HepG2 (cell line): ENCODE measurements around the gene COMMD7. TPM values are rescaled to one million over a fixed set of nuclear protein-coding genes. Genes with fewer than 3 reads are reported as not detected.

ENCODE experiments used
- BRCA1 ChIP-seq: sonication (generic); formaldehyde crosslinking; IDR thresholded peaks from 2 replicates; pipeline ENCODE4 v1.4.0; 2020; ENCODE audit warnings: missing genetic modification reagents
- IRF9 ChIP-seq: sonication (generic); formaldehyde crosslinking; IDR thresholded peaks from 2 replicates; pipeline ENCODE4 v1.8.0; 2022; ENCODE audit warnings: missing genetic modification reagents, mild to moderate bottlenecking, borderline replicate concordance
- KMT2A ChIP-seq: sonication (generic); formaldehyde crosslinking; IDR thresholded peaks from 2 replicates; pipeline ENCODE4 v1.4.0; 2020; ENCODE audit warnings: missing genetic modification reagents
- NFE2L2 ChIP-seq: fragments of 150-350 bp; IDR thresholded peaks from 2 replicates; pipeline ENCODE4 v1.6.1; 2014; ENCODE audit warnings: low read length
- NFYC ChIP-seq: IDR thresholded peaks from 2 replicates; pipeline ENCODE4 v1.6.1; 2016; ENCODE audit warnings: missing genetic modification reagents, missing compliant biosample characterization
- ONECUT2 ChIP-seq: sonication (generic); formaldehyde crosslinking; IDR thresholded peaks from 2 replicates; pipeline ENCODE4 v1.4.0; 2020; ENCODE audit warnings: missing genetic modification reagents
- SNAI1 ChIP-seq: sonication (generic); formaldehyde crosslinking; IDR thresholded peaks from 2 replicates; pipeline ENCODE4 v1.5.0; 2020; ENCODE audit warnings: mild to moderate bottlenecking, missing genetic modification reagents, borderline replicate concordance
- SOX6 ChIP-seq, 2 experiments: fragments of 450-650 bp in 1 of 2; sonication (generic) in 1 of 2; formaldehyde crosslinking in 1 of 2; IDR thresholded peaks; 2 replicates each; pipeline versions ENCODE4 v1.4.0 to v1.6.1; 2017 to 2020; ENCODE audit warnings: antibody characterized with exemption in 1 of 2, mild to moderate bottlenecking in 1 of 2, missing genetic modification reagents in 1 of 2
- STAG1 ChIP-seq: sonication (generic); formaldehyde crosslinking; IDR thresholded peaks from 2 replicates; pipeline ENCODE4 v1.4.0; 2020; ENCODE audit warnings: missing genetic modification reagents
- THAP7 ChIP-seq: sonication (generic); formaldehyde crosslinking; IDR thresholded peaks from 2 replicates; pipeline ENCODE4 v1.8.1; 2023; ENCODE audit warnings: mild to moderate bottlenecking, missing genetic modification reagents
- ZEB1 ChIP-seq: IDR thresholded peaks from 2 replicates; pipeline ENCODE4 v1.6.1; 2012; ENCODE audit warnings: mild to moderate bottlenecking, low read depth, inconsistent platforms; ENCODE audit not compliant: insufficient replicate concordance
- ZHX1 ChIP-seq: sonication (generic); formaldehyde crosslinking; IDR thresholded peaks from 2 replicates; pipeline ENCODE4 v1.8.1; 2022; ENCODE audit warnings: low read depth, mild to moderate bottlenecking, missing genetic modification reagents
- ZNF160 ChIP-seq: sonication (generic); formaldehyde crosslinking; IDR thresholded peaks from 2 replicates; pipeline ENCODE4 v1.8.0; 2022; ENCODE audit warnings: mild to moderate bottlenecking, inconsistent platforms, missing genetic modification reagents
- ZNF24 ChIP-seq: fragments of 450-650 bp; IDR thresholded peaks from 2 replicates; pipeline ENCODE4 v1.6.1; 2017; ENCODE audit warnings: antibody characterized with exemption, mild to moderate bottlenecking
- ZNF333 ChIP-seq: sonication (generic); formaldehyde crosslinking; IDR thresholded peaks from 2 replicates; pipeline ENCODE4 v1.4.0; 2020; ENCODE audit warnings: mild to moderate bottlenecking, missing genetic modification reagents, borderline replicate concordance
- polyA plus RNA-seq, 8 experiments: library from polyadenylated mRNA; depleted of rRNA in 3 of 8; stranded (reverse) in 7 of 8; unstranded in 1 of 8; fragments of >200 nt; fragmentation: Illumina TruSeq in 4 of 8; extraction: Trizol in 4 of 8; gene quantifications; 2 replicates each; pipeline versions ENCODE4 v1.2.1 to v1.2.3, GENCODE V29; 2011 to 2016; ENCODE audit warnings: low read depth in 4 of 8, missing spikeins in 1 of 8, mixed read lengths in 1 of 8; ENCODE audit not compliant: insufficient read depth in 1 of 8
- total RNA-seq, 5 experiments: library from RNA; depleted of rRNA; stranded (reverse); fragments of >200 nt; fragmentation: Illumina TruSeq; extraction: Trizol; gene quantifications; 2 replicates each; pipeline ENCODE4 v1.2.3, GENCODE V29; 2016; ENCODE audit warnings: low read depth in 1 of 5
- TF ChIP-seq, protein P1 (sequence below): sonication (generic); formaldehyde crosslinking; IDR thresholded peaks from 2 replicates; pipeline ENCODE4 v1.5.1; 2020; ENCODE audit warnings: mild to moderate bottlenecking, missing genetic modification reagents, borderline replicate concordance
- TF ChIP-seq, protein P2 (sequence below): sonication (generic); formaldehyde crosslinking; IDR thresholded peaks from 2 replicates; pipeline ENCODE4 v1.4.0; 2020; ENCODE audit warnings: missing genetic modification reagents, borderline replicate concordance

The COMMD7 gene
- total and polyA plus RNA-seq, 2 of the 13 experiments (the other 11 are each of a cell fraction or from before 2014, with no cell fraction given), result 42.1 to 53.3 TPM

DNA sequence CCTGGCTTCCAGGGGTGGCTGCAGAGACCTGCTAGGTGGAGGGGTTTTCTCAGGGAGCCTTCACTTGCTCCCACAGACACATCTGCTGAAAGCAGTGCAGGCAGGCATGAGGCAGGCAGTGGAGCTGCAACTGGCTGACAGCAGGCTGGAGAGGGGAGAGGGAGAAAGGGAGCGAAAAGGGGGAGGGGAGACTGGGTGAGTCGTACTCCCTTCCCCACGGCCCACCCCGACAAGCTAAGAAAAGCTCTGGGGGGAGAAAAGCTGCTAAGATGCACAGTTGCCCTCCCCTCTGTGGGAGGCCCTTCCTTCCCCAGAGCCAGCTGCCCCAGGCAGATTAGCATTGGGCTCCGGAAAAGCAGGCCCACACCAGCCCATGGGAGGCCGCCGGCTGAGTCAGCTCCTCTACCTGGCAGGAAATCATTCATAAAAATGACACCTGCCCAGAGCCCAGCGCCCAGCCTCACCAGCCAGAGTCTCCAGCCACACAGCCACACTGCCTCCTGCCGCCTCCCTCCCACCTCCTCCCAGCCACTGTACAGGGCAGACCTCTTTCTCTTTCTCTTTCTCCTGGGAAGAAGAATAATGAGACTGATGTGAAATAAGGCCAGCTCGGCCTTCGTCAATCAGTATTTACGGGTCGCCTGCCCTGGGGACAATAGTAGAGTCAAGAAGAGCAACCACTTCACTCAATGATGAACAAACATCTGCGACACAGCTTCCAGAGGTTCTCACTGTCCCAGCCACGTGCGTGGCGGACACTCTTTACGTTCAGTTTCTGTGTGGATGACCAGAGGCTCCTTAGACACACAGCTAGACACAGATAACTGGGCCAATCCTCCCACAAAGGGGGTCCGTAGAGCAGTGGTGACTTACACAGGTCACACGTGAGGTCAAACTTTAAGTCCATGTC, 61.8 kb downstream of the COMMD7 start (continued):
- TF ChIP-seq KMT2A (CRISPR knock-in tag), result peak; percentile 47; the same call in 1 of the 2 replicates
- peak; percentile 78; the same call in 1 of the 2 replicates for TF ChIP-seq ZNF333 (CRISPR knock-in tag)
- TF ChIP-seq STAG1, result no peak
- TF ChIP-seq ZHX1 (CRISPR knock-in tag), result no peak
- TF ChIP-seq, protein P1, sequence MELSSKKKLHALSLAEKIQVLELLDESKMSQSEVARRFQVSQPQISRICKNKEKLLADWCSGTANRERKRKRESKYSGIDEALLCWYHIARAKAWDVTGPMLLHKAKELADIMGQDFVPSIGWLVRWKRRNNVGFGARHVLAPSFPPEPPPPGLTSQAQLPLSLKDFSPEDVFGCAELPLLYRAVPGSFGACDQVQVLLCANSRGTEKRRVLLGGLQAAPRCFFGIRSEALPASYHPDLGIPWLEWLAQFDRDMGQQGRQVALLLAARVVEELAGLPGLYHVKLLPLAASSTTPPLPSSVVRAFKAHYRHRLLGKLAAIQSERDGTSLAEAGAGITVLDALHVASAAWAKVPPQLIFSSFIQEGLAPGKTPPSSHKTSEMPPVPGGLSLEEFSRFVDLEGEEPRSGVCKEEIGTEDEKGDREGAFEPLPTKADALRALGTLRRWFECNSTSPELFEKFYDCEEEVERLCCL, result no peak
- TF ChIP-seq SNAI1 (CRISPR knock-in tag), result no peak
- no peak for TF ChIP-seq NFYC (CRISPR knock-in tag)
- TF ChIP-seq ZNF24, result no peak
- no peak for TF ChIP-seq ZNF160 (CRISPR knock-in tag)
- TF ChIP-seq, protein P2, sequence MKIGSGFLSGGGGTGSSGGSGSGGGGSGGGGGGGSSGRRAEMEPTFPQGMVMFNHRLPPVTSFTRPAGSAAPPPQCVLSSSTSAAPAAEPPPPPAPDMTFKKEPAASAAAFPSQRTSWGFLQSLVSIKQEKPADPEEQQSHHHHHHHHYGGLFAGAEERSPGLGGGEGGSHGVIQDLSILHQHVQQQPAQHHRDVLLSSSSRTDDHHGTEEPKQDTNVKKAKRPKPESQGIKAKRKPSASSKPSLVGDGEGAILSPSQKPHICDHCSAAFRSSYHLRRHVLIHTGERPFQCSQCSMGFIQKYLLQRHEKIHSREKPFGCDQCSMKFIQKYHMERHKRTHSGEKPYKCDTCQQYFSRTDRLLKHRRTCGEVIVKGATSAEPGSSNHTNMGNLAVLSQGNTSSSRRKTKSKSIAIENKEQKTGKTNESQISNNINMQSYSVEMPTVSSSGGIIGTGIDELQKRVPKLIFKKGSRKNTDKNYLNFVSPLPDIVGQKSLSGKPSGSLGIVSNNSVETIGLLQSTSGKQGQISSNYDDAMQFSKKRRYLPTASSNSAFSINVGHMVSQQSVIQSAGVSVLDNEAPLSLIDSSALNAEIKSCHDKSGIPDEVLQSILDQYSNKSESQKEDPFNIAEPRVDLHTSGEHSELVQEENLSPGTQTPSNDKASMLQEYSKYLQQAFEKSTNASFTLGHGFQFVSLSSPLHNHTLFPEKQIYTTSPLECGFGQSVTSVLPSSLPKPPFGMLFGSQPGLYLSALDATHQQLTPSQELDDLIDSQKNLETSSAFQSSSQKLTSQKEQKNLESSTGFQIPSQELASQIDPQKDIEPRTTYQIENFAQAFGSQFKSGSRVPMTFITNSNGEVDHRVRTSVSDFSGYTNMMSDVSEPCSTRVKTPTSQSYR (CRISPR knock-in tag), result peak; percentile 61; the same call in 1 of the 2 replicates
- no peak for TF ChIP-seq NFE2L2
- no peak for TF ChIP-seq BRCA1 (CRISPR knock-in tag)
- TF ChIP-seq ZEB1, result no peak
- no peak for TF ChIP-seq ONECUT2
- TF ChIP-seq IRF9, result peak; percentile 46
- TF ChIP-seq THAP7 (CRISPR knock-in tag), result no peak
- TF ChIP-seq SOX6 (IDR thresholded peaks at IDR 0.05), result no peak
- peak; percentile 45; the same call in 1 of the 2 replicates for TF ChIP-seq SOX6 (CRISPR knock-in tag; IDR thresholded peaks at IDR 0.05)
